HG03342 (cell line): ENCODE results near the gene LIMA1.
"Not testable (repeated sequence)": the region's sequence is repeated elsewhere in the genome, so short reads cannot be mapped to it uniquely, and the experiment has no call there.

Experiments used
- ATAC-seq: cut with Tn5 transposase; IDR thresholded peaks from one replicate; pipeline ENCODE4 v1.9.1; 2021; ENCODE audit warnings: mild to moderate bottlenecking, moderate library complexity; ENCODE audit not compliant: unreplicated experiment

Gene LIMA1

DNA sequence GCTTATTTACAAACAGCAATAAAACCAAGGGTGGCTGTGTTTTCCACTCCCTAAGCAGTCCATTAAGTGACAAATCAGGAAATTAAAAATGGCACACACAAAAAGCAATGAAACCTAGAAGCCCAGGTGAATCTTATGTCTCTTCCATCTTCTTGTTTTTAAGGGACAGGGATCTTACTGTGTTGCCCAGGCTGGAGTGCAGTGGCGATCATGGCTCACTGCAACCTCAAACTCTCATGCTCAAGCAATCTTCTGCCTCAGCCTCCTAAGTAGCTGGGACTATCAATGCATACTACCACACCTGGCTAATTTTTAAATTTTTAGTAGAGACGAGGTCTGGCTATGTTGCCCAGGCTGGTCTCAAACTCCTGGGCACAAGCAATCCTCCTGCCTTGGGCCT is 63.8 kb downstream of the LIMA1 start:
- no peak for ATAC-seq

DNA sequence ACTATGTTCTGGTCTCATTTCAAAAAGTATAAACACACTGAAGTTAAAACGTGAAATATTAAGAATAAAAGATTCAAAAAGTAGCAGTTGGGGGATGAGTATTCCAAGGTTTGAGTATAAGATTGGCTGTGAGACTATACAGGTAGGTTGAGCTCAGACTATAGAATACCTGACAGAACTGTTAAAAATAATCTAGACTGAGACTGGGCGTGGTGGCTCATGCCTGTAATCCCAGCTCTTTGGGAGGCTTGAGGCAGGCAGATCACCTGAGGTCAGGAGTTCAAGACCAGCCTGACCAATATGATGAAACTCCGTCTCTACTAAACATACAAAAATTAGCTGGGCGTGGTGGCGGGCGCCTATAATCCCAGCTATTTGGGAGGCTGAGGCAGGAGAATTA is 64.3 kb downstream of the LIMA1 start:
- ATAC-seq: not testable (repeated sequence)

DNA sequence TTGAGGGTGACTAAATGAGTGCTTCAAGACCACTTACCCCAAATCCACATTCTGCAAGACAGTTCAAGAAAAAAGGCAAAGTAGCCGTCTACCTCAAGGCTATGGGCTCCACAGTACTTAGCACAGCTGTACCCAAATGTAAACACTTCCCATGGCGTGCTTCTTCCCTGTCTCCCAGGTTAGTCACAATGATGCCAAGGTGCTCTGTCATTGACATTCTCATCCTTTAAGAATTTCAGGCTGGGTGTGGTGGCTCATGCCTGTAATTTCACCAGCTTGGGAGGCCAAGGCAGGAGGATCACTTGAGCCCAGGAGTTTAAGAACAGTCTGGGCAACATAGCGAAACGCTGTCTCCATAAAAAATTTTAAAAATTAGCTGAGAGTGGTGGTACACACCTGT is 64.9 kb downstream of the LIMA1 start:
- no peak for ATAC-seq

DNA sequence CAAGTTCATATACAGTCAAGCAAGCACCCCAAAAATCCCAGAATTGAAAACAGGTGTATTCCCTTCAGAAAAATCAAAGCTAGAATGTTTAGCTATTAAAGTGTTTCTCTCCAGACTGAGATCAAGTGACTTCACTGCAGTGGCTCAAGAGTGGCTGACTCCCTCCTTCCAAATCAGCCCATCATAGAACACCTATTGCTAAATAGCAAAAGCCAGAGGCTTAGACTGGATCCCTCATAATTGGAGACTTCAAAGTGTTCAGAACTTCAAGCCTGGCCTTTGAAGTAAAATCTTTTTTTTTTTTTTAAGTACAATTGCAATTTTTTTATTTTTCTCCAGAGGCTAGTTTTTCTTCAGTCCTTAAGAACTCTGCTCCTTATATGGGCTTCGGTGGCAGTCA is 66.1 kb downstream of the LIMA1 start:
- ATAC-seq: no peak

DNA sequence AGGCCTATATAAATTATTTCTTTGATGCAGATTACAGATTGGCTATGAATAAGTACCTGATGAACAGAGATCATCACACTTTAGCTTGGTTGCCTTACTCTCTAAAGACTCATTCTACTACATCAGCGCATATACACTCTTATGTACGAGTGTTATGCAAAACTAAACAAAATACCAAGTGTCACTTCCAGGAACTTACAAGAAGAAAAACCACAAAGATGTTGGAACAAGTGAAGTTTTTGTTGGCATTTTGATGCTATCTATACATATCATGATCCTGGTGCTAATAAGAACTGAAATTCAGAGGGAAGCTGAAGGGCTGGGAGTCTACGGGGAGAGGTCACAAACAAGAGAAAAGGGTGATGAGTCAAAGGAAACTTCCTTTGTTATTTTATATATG is 68.3 kb downstream of the LIMA1 start:
- ATAC-seq: no peak

DNA sequence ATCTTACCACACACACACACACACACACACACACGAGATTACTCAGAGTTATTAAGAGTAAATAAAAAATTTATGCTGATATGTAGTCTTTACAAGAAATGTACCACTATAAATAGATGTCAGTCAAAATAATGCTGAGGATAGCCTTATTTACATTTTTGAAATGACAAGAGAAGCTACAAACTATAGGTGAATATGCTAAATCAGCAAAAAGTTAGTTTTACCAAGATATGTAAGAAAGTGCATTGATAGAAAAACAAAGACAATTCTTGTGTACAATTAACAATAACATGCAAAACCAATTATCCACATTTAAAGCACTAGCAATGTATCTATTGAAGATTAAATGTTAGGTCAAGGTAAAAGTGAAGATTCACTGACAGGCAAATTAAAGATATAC is 69.3 kb downstream of the LIMA1 start:
- no peak for ATAC-seq

DNA sequence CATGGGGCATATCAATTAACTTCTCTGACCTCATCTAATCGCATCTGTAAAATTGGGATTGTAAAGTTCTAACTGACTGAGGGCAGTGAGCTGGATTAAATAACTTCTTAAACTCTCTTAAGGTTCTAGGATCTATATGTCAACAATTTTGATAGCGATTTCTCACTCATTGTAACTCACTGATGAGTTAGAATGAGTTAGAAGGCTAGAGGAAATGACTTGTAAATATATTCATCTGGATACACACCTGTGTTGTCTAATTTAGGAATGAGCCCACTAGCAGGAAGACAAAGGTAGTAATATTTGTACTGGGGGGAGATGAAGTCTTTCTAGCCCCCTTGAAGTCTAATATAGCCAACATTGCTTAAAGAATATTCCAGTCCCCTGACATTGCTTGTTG is 69.9 kb downstream of the LIMA1 start:
- no peak for ATAC-seq

DNA sequence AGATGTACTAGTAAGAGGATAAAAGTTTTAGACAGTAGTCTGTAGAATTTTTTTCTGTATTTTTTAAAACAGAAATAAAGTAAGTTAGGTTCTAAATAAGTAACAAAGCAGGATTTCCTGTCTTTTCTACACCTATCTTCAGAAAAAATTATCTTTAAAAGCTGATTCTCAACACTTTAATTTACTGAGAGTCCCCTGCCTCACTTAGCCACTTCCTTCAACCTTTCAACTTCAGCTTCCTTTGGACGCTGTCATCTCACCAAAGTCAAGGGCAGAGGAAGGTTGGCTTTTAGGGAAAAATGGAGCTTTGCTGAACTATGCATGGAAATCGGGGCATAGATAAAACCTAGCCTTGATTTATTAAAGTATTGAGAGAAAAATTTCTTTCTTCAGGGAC is 71.3 kb downstream of the LIMA1 start:
- no peak for ATAC-seq

DNA sequence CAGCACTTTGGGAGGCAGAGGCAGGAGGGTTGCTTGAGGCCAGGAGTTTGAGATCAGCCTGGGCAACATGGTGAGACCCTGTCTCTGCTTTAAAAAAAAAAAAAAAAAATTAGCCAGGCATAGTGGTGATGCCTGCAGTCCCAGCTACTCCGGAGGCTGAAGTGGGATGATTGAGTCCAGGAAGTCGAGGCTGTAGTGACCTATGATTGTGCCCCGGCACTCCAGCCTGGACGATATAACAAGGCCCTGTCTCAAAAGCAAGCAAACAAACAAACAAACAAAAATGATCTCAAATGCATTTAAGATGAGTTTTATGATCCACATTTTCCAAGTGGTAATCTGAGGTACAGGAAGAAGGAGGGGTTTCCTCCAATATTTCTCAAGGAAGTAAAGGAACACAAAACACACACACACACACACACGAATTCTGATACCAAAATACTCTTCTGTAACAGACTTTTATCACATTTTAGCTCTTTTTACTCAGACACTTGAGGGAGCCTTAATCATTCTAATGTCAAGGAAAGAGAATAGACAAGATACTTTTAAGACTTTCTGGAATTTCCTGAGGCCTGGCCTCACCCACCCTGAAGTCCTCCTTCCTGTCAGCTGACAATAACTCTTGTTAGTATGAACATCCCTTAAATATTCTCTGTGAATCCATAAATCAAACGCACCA is 71.8 kb downstream of the LIMA1 start:
- no peak for ATAC-seq

DNA sequence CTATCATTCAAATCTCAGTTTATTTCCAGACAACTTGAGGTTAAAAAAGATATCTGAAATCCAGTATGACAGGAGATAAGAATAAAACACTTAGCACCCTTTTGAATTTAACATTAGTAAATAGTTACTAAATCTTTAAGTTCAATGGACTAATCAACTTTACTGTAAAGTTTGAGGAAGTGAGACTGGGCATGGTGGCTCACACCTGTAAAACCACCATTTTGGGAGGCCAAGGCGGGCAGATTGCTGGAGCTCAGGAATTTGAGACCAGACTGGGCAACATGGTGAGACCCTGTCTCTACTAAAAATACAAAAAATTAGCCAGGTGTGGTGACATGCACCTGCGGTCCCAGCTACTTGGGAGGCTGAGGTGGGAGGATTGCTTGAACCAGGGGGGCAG is 75.9 kb downstream of the LIMA1 start:
- no peak for ATAC-seq

DNA sequence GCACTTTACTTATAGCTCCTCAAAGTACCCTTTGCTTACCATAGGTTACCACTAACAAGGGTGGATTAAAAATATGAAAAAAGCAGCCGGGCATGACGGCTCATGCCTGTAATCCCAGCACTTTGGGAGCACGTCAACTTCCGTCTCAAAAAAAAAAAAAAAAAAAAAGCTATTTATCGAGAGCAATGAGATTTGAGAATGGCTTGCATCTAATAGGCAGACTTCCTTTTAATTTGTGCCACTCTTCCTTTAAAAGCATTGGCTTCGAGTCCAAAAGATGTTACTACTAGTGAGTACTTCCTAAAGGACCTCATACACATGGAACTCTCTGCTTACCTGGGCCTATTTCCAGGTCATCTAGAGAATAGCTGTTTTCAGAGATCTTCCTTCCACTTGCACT is 77.7 kb downstream of the LIMA1 start:
- no peak for ATAC-seq

DNA sequence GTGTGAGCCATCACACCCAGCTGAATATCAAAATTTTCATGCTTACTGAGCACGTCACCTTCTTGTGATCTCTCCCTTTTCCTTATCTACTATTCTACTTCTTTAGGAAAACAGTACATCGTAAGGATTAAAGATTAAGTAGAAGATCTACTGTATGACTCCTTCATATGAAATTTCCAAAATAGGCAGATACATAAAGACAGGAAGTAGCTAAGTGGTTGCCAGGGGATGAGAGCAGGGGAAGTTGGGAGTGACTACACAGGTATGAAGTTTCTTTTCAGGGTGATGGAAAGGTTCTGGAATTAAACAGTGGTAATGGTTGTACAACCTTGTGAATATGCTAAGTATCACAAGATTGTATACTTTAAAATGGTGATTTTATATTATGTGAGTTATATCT is 79.6 kb downstream of the LIMA1 start:
- ATAC-seq: no peak

DNA sequence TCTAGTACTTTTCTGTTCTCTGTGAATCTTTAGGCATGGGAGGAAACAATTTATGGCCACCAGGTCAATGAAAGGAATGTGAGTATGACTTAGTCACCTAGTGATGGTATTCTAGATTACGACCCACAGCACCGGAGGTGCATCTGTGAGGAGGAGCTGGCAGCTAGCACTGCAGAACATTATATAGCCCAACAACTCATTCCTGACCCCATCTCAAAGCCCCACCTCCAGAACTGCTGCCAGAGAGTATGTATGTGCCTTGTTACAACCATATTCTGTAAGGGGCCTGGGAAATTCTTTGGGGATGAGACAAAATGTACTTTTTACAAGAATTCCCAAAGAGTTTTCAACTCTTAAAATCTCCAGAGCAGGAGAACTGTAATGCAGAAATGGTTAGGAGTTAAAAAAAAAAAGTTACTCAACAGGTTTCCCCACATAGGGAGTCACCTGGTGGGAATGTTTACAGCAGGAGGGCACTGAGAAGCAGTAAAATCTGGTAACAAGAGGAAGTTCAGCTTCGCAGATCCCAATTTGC is 81.3 kb downstream of the LIMA1 start:
- no peak for ATAC-seq

DNA sequence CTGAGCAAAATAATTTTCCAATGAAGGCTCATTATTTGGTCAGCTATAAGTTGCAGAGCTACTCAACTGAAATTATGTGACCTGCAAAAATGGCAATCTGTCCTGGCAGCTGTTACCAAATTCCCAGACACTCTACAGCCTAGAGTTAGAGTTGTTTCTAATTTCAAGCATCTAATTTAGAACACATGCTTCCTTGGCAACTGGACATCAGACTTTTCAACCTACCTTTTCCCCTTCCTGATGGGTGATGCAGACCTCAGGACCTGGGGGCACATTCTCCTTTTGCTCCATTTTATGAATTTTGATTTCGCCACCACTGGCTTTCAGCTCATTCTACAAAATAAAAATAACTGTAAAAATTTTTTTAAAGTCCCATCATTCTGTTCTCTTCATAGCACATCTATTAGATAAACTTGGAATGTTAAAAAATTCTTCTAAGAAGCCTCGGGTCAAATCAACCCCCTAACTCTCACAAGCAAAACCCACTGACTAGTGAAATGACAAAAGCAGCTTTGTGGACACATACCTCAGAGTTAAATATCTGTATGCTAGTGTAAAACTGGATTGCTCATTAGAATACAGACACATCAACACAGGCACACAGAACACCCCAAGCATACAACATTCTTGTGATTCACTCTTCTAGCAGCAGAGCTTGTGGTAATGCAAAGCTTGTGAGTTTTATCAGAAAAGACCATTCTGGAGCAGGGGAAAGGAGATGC is 82.6 kb downstream of the LIMA1 start:
- no peak for ATAC-seq

DNA sequence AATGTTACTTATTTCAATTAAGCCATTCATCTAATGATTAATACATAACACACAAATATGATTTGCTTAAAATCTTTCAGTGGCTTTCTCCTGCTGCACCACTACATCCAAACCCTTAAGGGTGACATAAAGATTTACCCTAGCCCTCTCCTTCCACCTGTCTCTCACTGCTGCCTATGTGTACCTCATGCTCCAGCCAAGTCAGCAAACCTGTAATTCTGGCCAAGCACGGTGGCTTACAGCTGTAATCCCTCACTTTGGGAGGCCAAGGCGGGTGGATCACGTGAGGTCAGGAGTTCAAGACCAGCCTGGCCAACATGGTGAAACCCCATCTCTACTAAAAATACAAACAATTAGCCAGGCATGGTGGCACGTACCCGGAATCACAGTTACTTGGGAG is 84.5 kb downstream of the LIMA1 start:
- ATAC-seq: no peak

DNA sequence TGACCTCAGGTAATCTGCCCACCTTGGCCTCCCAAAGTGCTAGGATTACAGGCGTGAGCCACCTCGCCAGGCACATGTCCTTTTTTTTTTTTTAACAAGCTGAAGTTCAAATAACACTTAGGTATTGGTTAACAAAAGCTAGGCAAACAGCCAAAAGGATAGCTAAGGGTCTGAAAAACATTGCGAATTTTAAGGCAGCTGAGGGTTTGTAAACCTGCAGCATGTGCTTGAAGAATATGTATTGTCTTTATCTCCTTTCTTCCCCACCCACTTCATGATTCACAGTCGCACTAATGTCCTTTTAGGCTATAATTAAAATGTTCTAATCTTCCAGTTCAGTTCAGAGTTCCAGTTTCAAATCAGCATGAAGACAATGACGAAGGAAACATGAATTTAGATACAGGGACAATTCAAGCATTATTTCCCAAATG is 86.0 kb downstream of the LIMA1 start:
- no peak for ATAC-seq

DNA sequence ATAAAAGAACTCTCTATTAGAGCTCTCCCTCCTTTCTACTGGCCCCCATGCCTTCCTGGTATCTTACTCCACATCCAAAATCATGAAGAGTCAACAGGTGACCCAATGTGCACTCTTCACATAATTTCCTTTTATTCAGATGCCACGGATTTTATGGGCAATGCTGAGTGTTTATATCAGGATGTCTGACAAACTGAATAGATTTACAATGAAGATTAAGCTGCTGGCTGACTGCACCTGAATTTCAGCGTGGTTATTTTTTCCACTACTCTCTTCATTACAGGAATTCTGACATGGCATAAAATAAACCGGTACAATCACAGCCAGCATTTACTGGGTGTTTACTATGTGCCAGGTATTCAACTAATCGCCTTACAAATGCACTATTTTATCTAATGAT is 86.8 kb downstream of the LIMA1 start:
- no peak for ATAC-seq

DNA sequence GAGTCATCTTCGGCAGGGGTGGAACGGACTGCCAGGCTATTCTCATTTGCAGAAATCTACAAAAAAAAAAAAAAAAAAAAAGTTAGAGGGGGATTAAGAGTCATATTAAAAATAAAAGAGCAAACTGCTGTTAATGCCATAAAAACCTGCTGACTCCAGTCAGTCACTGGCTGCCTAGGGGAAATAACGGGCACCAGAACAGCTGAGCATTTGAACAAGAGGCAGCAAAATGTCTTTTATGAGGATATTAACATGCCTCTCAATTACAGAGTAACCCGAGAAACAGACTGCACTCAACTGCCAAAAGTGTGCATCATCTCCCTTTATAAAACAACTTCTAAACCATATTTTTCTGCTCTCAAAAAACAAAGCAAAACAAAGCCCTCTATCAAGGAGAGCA is 87.5 kb downstream of the LIMA1 start:
- no peak for ATAC-seq

DNA sequence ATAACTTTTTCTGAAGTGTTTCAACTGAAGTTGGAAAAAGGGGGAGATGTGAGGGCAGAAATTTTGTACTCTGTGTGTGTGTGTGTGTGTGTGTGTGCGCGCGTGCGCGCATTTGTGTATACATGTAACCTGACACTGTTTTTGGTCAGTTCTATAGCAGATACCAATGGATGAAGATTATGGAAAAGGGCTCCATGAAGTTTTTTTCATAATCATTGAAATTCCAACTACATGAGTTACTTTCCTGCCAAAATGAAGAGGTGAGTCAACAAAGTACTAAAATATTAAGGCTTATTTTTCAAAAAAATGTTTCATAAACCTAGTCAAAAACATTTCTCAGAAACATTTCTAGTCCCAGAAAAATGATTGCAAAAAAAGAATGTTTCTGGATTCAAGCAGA is 90.4 kb downstream of the LIMA1 start:
- ATAC-seq: no peak

DNA sequence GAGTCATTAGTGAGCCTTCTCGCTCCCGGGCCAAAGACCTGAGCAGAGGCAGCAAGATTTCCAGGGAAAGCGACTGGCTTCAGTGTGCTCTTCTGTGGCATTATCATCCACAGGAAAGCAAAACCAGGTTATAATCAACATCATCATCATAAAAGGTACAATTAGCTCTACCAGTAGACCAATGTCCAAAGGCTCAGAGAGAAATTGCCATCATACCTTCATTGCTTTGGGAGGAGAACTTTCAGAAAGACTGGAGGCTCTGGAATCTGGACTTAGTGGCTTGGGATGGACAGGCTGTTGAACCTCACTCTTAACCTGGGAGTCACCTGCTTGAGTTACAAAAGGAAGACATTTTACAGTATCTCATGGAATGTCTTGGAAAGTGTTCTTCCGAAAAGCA is 91.1 kb downstream of the LIMA1 start:
- no peak for ATAC-seq

DNA sequence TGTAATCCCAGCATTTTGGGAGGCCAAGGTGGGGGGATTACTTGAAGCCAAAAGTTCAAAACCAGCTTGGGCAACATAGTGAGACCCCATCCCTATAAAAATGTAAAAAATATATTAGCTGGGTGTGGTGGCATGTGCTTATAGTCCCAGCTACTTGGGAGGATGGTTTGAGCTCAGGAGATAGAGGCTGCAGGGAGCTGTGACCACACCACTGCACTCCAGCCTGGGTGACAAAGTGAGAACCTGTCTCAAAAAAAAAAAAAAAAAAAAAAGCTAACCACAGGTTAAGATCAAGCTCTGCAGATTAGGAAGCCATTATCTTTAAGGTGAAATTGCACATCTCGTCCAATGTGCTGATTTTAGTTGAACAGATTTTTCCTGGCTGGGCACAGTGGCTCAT is 92.5 kb downstream of the LIMA1 start:
- ATAC-seq: no peak

DNA sequence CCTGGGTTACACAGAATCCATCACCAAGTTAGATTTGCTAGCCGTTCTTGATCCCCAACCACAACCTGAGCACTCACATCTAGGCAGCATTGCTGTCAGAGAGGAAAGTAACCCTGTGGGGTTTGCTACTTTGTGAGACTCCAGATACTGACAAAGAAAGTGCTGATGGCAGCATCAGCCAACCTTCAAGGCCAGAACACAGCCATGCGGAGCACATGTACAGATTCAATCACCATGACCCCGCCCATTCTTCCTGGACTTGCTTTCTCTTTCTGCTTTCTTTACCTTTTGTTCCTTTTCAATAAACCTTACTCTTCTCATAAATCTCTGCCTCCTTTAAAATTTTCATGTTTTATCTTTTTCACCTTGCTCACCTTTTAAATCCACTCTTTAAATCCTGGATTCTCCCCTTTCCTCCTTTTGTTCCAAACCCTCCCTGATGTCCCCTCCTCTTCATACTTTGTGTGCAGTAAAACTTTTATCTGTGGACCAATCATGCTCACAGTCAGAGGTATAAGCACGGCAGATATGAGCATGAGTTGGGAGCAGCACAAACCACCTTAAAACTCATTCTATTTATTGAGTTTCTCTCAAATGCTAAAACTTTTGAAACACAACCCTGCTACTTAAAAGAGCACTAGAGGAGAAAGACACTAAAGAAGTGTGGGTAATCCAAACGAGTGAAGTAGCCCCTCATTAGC is 94.3 kb downstream of the LIMA1 start:
- no peak for ATAC-seq
